ENCODE data around the gene UBE2QL1.

UBE2QL1 gene

GRCh38 chr5:6539060-6539459 is 90.4 kb downstream of the UBE2QL1 start:
- Histone ChIP-seq H3K9ac (ENCODE audit: low read length) (no peak overlapping the region), H3K79me2 (ENCODE audit: insufficient read depth, low read length) (no peaks in the 10 kb centered on the region), H2AFZ (ENCODE audit: low read length) (no peak overlapping the region), H3F3A (ENCODE audit: insufficient read depth, low read length) (no peaks in the 10 kb centered on the region), H3K9me2 (ENCODE audit: low read depth, low read length) (no peaks in the 10 kb centered on the region), H3K9me3 (ENCODE audit: low read length) (no peaks in the 10 kb centered on the region), H3K4me2 (ENCODE audit: low read length) (no peak overlapping the region), H3K27me3 (ENCODE audit: insufficient read depth, low read length) (0 out of 2 replicates have a peak, but pooled peaks cover 4% of the 10 kb centered on the region), H3K27ac (ENCODE audit: low read depth, low read length, poor library complexity, severe bottlenecking) (no peak overlapping the region), H3K36me3 (ENCODE audit: insufficient read depth, low read length) (no peaks in the 10 kb centered on the region), H3K4me3 (ENCODE audit: low read depth, low read length, poor library complexity, severe bottlenecking) (no peak overlapping the region), H3K4me1 (ENCODE audit: insufficient read depth, low read length, severe bottlenecking) (no peaks in the 10 kb centered on the region), H4K20me1 (ENCODE audit: insufficient read depth, low read length) (no peaks in the 10 kb centered on the region)
- TF ChIP-seq EZH2 (IDR thresholded peaks at IDR 0.05; ENCODE audit: borderline replicate concordance, low read length) = no peak
- TF ChIP-seq CTCF (IDR thresholded peaks at IDR 0.05; ENCODE audit: low read length) = no peak

- Histone ChIP-seq H2AFZ (ENCODE audit: low read length) (no peak overlapping the region), H3K36me3 (ENCODE audit: insufficient read depth, low read length) (no peaks in the 10 kb centered on the region), H3K4me1 (ENCODE audit: insufficient read depth, low read length, severe bottlenecking) (no peaks in the 10 kb centered on the region), H3K9me3 (ENCODE audit: low read length) (no peaks in the 10 kb centered on the region), H4K20me1 (ENCODE audit: insufficient read depth, low read length) (no peaks in the 10 kb centered on the region), H3K27me3 (ENCODE audit: insufficient read depth, low read length) (0 out of 2 replicates have a peak, but pooled peaks cover 4% of the 10 kb centered on the region), H3K79me2 (ENCODE audit: insufficient read depth, low read length) (no peaks in the 10 kb centered on the region), H3K9ac (ENCODE audit: low read length) (no peak overlapping the region), H3K27ac (ENCODE audit: low read depth, low read length, poor library complexity, severe bottlenecking) (no peak overlapping the region), H3K9me2 (ENCODE audit: low read depth, low read length) (no peaks in the 10 kb centered on the region), H3F3A (ENCODE audit: insufficient read depth, low read length) (no peaks in the 10 kb centered on the region), H3K4me3 (ENCODE audit: low read depth, low read length, poor library complexity, severe bottlenecking) (no peak overlapping the region), H3K4me2 (ENCODE audit: low read length) (no peak overlapping the region)
- TF ChIP-seq EZH2 (IDR thresholded peaks at IDR 0.05; ENCODE audit: borderline replicate concordance, low read length) (no peak), CTCF (IDR thresholded peaks at IDR 0.05; ENCODE audit: low read length) (no peak)
These were observed 91.6 kb downstream of the UBE2QL1 start for GRCh38 chr5:6540111-6540827.

- no peak overlapping the region for H2AFZ ChIP-seq (ENCODE audit: low read length)
- H4K20me1 ChIP-seq (ENCODE audit: insufficient read depth, low read length) = no peaks in the 10 kb centered on the region
- H3K4me3 ChIP-seq (ENCODE audit: low read depth, low read length, poor library complexity, severe bottlenecking) = no peak overlapping the region
- no peak for TF ChIP-seq EZH2 (IDR thresholded peaks at IDR 0.05; ENCODE audit: borderline replicate concordance, low read length)
- no peak for TF ChIP-seq CTCF (IDR thresholded peaks at IDR 0.05; ENCODE audit: low read length)
- H3K36me3 ChIP-seq (ENCODE audit: insufficient read depth, low read length) = no peaks in the 10 kb centered on the region
- H3K27ac ChIP-seq (ENCODE audit: low read depth, low read length, poor library complexity, severe bottlenecking) = no peak overlapping the region
- no peaks in the 10 kb centered on the region for H3F3A ChIP-seq (ENCODE audit: insufficient read depth, low read length)
- H3K4me1 ChIP-seq (ENCODE audit: insufficient read depth, low read length, severe bottlenecking) = no peaks in the 10 kb centered on the region
- H3K9me3 ChIP-seq (ENCODE audit: low read length) = no peaks in the 10 kb centered on the region
- H3K27me3 ChIP-seq (ENCODE audit: insufficient read depth, low read length) = 0 out of 2 replicates have a peak, but pooled peaks cover 4% of the 10 kb centered on the region
- H3K9me2 ChIP-seq (ENCODE audit: low read depth, low read length) = no peaks in the 10 kb centered on the region
- no peak overlapping the region for H3K4me2 ChIP-seq (ENCODE audit: low read length)
- no peaks in the 10 kb centered on the region for H3K79me2 ChIP-seq (ENCODE audit: insufficient read depth, low read length)
- no peak overlapping the region for H3K9ac ChIP-seq (ENCODE audit: low read length)
These were observed 92.8 kb downstream of the UBE2QL1 start for GRCh38 chr5:6541256-6542013.

All from OCI-LY1 (cell line).